Type B pancreatic cell (in vitro differentiated cells): ENCODE measurements around the gene SLC34A1. TPM values are rescaled to one million over a fixed set of nuclear protein-coding genes. Genes with fewer than 3 reads are reported as not detected.

ENCODE experiments used
- DNase-seq: peaks from one replicate; pipeline ENCODE4 v3.0.0; 2021; ENCODE audit warnings: mixed read lengths; ENCODE audit not compliant: unreplicated experiment; ENCODE audit errors: extremely low spot score
- H3K27ac Mint-ChIP-seq: 2 replicates; pipeline ENCODE4 v1.8.0; 2021; ENCODE audit warnings: mild to moderate bottlenecking, mixed read lengths
- H3K27me3 Mint-ChIP-seq: 2 replicates; pipeline ENCODE4 v1.8.0; 2021; ENCODE audit warnings: mixed read lengths
- H3K36me3 Mint-ChIP-seq: 2 replicates; pipeline ENCODE4 v1.8.0; 2021; ENCODE audit warnings: mixed read lengths
- H3K4me1 Mint-ChIP-seq: one replicate; pipeline ENCODE4 v1.8.0; 2021; ENCODE audit warnings: mixed read lengths; ENCODE audit not compliant: unreplicated experiment
- H3K4me3 Mint-ChIP-seq: 2 replicates; pipeline ENCODE4 v1.8.0; 2021; ENCODE audit warnings: mild to moderate bottlenecking, mixed read lengths
- H3K9me3 Mint-ChIP-seq: 2 replicates; pipeline ENCODE4 v1.8.0; 2021; ENCODE audit warnings: mixed read lengths
- total RNA-seq: library from RNA; stranded (reverse); gene quantifications from 2 replicates; pipeline ENCODE4 v1.2.1, GENCODE V29; 2021; ENCODE audit warnings: low replicate concordance
- TF ChIP-seq, protein P1 (sequence below): fragments of 200-600 bp; sonication (generic); conservative IDR thresholded peaks from 2 replicates; pipeline ENCODE4 v1.5.0; 2021; ENCODE audit warnings: antibody characterized with exemption, mild to moderate bottlenecking

The SLC34A1 gene
- total RNA-seq, 1 donor from 2014 or later, result 0.22 TPM

DNA sequence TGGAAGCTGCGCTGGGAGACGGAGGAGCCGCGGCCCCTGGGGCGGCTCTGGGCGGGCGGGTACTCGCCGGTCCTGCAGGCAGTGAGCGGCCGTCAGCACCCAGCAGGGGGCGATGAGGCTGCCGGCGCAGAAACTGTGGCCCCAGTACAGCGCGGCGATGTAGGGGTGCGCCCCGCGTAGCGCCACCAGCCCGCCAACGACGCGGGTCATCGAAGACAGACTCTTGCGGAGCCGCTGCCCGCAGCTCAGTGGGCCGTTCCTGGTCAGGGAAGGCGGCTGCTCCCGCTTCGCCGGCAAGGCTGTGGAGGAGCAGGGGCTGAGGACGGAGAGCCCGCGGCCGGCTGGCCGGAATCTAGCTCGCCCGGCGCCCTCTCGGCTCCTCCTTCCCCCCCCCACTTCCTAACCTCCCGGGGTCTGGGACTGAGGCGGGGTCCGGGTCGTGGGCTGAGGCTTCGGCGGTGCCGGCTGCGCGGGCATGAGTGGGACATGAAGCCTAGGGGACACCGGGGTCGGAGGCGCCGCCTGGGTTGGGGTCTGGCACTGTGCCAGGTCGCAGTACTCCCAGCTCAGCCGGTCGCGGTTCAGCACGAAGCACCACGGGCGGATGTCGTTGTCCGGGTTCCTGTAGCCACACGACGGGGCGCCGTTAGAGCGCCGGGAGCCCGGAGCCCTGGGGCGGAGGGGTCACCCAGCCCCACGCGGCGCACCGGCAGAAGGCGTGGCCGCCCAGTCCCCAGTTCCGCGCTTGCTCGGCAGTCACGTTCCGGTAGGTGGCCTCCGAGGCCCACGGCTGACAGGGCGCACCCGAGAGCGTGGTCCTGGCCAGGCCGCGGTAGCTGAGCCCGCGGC, 19.8 kb downstream of the SLC34A1 start:
- no peak overlapping the region for H3K27ac Mint-ChIP-seq
- TF ChIP-seq, protein P1, sequence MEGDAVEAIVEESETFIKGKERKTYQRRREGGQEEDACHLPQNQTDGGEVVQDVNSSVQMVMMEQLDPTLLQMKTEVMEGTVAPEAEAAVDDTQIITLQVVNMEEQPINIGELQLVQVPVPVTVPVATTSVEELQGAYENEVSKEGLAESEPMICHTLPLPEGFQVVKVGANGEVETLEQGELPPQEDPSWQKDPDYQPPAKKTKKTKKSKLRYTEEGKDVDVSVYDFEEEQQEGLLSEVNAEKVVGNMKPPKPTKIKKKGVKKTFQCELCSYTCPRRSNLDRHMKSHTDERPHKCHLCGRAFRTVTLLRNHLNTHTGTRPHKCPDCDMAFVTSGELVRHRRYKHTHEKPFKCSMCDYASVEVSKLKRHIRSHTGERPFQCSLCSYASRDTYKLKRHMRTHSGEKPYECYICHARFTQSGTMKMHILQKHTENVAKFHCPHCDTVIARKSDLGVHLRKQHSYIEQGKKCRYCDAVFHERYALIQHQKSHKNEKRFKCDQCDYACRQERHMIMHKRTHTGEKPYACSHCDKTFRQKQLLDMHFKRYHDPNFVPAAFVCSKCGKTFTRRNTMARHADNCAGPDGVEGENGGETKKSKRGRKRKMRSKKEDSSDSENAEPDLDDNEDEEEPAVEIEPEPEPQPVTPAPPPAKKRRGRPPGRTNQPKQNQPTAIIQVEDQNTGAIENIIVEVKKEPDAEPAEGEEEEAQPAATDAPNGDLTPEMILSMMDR, result peak; percentile 78
- H3K4me3 Mint-ChIP-seq, result peak overlapping the region; percentile 91
- no peaks in the 10 kb centered on the region for H3K9me3 Mint-ChIP-seq
- peak; percentile 82 for DNase-seq
- peaks cover 8% of the 10 kb centered on the region for H3K4me1 Mint-ChIP-seq
- peaks cover 63% of the 10 kb centered on the region for H3K27me3 Mint-ChIP-seq
- H3K36me3 Mint-ChIP-seq, result no peaks in the 10 kb centered on the region

DNA sequence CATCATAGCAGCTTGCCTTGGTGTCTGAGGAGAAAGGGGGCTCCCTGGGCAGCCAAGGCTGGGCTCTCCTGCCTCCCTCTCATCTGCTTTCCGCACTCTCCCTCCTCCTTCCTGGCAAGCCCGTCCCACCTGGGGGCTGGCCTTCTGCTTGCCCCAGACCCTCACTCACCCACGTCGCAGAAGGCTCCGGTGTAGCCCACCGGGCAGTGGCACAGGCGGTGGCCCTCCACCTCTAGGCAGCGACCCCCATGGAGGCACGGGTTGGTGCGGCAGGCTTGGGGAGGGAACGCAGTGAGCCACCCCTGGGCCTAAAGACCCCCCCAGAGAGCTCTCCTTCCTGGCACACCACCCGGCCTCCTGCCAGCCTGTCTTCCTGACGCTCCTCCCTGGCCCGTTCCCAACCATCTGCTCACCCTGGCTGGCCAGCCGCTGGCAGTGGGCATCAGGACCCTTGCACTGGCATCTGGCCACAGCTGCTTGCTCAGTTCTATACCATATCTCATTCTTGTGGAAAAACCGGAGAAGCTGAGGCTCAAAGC, 20.5 kb downstream of the SLC34A1 start:
- Mint-ChIP-seq H3K36me3 (no peaks in the 10 kb centered on the region), H3K9me3 (no peaks in the 10 kb centered on the region), H3K4me1 (peaks cover 8% of the 10 kb centered on the region), H3K27me3 (peaks cover 70% of the 10 kb centered on the region), H3K27ac (no peak overlapping the region), H3K4me3 (peak overlapping the region; percentile 72)
- TF ChIP-seq, protein P1, result no peak
- no peak for DNase-seq

DNA sequence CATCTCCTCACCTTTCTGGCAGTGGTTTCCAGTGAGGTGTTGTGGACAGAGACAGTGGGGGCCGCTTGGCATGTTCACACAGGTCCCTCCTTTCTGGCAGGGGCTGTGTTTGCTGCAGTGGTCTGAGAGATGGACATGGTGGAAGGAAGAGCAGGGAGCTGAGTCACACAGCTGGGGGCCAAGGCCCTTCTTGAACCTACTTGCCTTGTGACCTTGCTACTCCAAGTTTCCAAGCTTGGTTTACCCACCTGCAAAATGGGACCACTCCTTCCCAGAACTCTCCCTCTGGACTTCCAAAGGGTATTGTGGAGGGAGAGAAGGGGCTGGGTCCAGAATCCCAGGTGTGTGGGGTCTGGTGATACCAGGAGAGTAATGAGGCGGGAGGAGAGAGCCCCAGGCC, 21.1 kb downstream of the SLC34A1 start:
- Mint-ChIP-seq H3K9me3 (no peaks in the 10 kb centered on the region), H3K4me3 (peak overlapping the region; percentile 72), H3K27me3 (peaks cover 70% of the 10 kb centered on the region), H3K27ac (no peak overlapping the region), H3K36me3 (no peaks in the 10 kb centered on the region), H3K4me1 (peaks cover 8% of the 10 kb centered on the region)
- no peak for DNase-seq
- TF ChIP-seq, protein P1, result no peak

DNA sequence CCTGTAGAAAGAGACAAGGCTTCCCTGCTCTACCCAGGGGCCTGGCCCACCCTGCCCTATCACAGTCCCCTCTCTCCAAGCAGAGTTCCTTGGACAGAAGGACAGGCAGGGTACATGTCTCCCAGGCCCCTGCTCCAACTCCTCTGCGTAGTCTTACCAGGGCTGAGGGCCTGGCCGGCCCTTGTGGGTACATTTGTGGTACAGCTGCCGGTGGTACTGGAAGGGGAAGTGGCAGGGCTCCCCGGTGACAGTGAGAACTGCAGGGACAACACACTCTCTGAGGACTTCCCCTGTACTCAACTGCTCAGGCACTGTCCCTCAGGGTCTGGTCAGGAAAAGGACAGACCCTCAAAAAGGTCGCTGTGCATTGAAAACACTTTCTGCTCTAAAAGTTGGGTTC, 21.6 kb downstream of the SLC34A1 start:
- no peak overlapping the region for H3K27ac Mint-ChIP-seq
- peaks cover 8% of the 10 kb centered on the region for H3K4me1 Mint-ChIP-seq
- H3K27me3 Mint-ChIP-seq, result peaks cover 70% of the 10 kb centered on the region
- no peaks in the 10 kb centered on the region for H3K36me3 Mint-ChIP-seq
- no peak overlapping the region for H3K4me3 Mint-ChIP-seq
- no peaks in the 10 kb centered on the region for H3K9me3 Mint-ChIP-seq
- no peak for DNase-seq
- TF ChIP-seq, protein P1, result no peak

DNA sequence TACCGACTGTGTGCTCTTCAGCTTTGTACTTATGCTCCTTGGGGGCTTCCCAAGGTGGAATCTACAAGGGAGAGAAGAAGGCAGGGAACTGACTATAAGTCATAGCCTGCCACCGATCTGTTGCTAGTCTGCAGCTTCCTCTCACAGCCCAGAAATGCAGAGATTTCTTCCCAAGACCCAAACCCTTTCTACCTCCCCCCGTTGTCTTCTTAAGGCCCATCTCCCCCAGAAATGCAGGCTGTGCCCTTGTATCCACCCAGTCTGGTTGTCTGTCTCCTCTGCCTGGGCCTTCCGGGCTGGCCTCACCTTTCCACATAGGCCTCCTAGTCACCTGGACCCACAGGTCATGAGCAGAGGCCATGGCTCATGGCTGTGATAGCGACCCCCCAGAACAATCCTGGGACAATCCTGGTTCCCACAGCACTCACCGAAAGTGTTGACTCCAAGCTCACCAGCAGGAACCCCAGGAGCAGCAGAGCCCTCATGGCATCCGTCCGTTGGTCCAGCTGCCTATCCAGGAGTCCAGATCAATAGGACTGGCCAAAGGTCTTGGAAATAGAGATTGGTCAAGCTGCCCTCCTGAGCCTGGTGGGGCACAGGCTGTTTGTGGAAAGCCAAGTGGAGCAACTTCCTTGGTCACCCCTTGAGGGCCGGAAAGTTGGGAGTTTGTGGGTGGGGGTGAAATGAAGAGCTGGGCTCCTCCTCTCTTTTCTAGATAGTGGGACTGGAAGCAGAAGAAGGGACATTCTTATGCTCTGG, 25.0 kb downstream of the SLC34A1 start, which contains the start of gene F12:
Gene F12 (minus strand): TSS at position 522 of the 759 bp plus-strand sequence. CDS start 37 bp downstream, at position 485.
- Mint-ChIP-seq H3K27ac (no peak within 1 kb of the TSS), H3K4me3 (no peak within 1 kb of the TSS), H3K27me3 (peaks cover 60% of the 10 kb centered on the region), H3K9me3 (no peaks in the 10 kb centered on the region), H3K36me3 (no peaks in the 10 kb centered on the region), H3K4me1 (no peaks in the 10 kb centered on the region)
- TF ChIP-seq, protein P1, result no peak
- no peak for DNase-seq
